WTC11 (cell line): ENCODE results near the gene C1orf35. TPM values are rescaled to one million over a fixed set of nuclear protein-coding genes. Genes with fewer than 3 reads are reported as not detected.

Source experiments
- GRHL2 ChIP-seq: fragments of 250-450 bp; sonication (Bioruptor Pico); IDR thresholded peaks from 2 replicates; pipeline ENCODE4 v1.8.0; 2022; ENCODE audit warnings: mild to moderate bottlenecking, moderate library complexity; ENCODE audit not compliant: insufficient replicate concordance, severe bottlenecking
- GTF2I ChIP-seq: fragments of 250-450 bp; sonication (Bioruptor Pico); conservative IDR thresholded peaks from 2 replicates; pipeline ENCODE4 v1.4.0; 2021; ENCODE audit warnings: mild to moderate bottlenecking
- MYBL2 ChIP-seq: sonication (generic); formaldehyde crosslinking; IDR thresholded peaks from 2 replicates; pipeline ENCODE4 v1.8.1; 2023; ENCODE audit warnings: mild to moderate bottlenecking, moderate library complexity, missing genetic modification reagents
- NFE2L1 ChIP-seq: sonication (generic); formaldehyde crosslinking; IDR thresholded peaks from 2 replicates; pipeline ENCODE4 v1.8.1; 2023; ENCODE audit warnings: missing genetic modification reagents
- NR1H2 ChIP-seq: sonication (generic); formaldehyde crosslinking; IDR thresholded peaks from 2 replicates; pipeline ENCODE4 v1.9.0; 2021; ENCODE audit warnings: mild to moderate bottlenecking, moderate library complexity, missing genetic modification reagents
- NR2C2 ChIP-seq: sonication (generic); formaldehyde crosslinking; IDR thresholded peaks from 2 replicates; pipeline ENCODE4 v1.8.0; 2022; ENCODE audit warnings: mild to moderate bottlenecking, missing genetic modification reagents
- RORB ChIP-seq: fragments of 250-450 bp; sonication (Bioruptor Pico); IDR thresholded peaks from 2 replicates; pipeline ENCODE4 v1.9.0; 2021; ENCODE audit warnings: mild to moderate bottlenecking
- SMAD4 ChIP-seq: sonication (generic); formaldehyde crosslinking; IDR thresholded peaks from 2 replicates; pipeline ENCODE4 v1.8.0; 2022; ENCODE audit warnings: mild to moderate bottlenecking, missing genetic modification reagents
- TP53 ChIP-seq: sonication (generic); formaldehyde crosslinking; IDR thresholded peaks from 2 replicates; pipeline ENCODE4 v1.8.1; 2023; ENCODE audit warnings: mild to moderate bottlenecking, missing genetic modification reagents
- ZNF121 ChIP-seq: sonication (generic); formaldehyde crosslinking; IDR thresholded peaks from 2 replicates; pipeline ENCODE4 v1.8.0; 2023; ENCODE audit warnings: missing genetic modification reagents
- ZNF138 ChIP-seq: sonication (generic); formaldehyde crosslinking; conservative IDR thresholded peaks from 2 replicates; pipeline ENCODE4 v1.8.1; 2022; ENCODE audit warnings: mild to moderate bottlenecking, moderate library complexity, missing genetic modification reagents
- ZNF219 ChIP-seq: sonication (generic); formaldehyde crosslinking; IDR thresholded peaks from 2 replicates; pipeline ENCODE4 v1.8.0; 2023; ENCODE audit warnings: missing genetic modification reagents, mild to moderate bottlenecking, borderline replicate concordance
- total RNA-seq: library from RNA; stranded (reverse); gene quantifications from 3 replicates; pipeline ENCODE4 v1.2.3, GENCODE V29; 2021
- TF ChIP-seq, protein P1 (sequence below): fragments of 250-450 bp; sonication (Bioruptor Pico); IDR thresholded peaks from 2 replicates; pipeline ENCODE4 v1.9.0; 2021; ENCODE audit warnings: mild to moderate bottlenecking
- TF ChIP-seq, protein P2 (sequence below): sonication (generic); formaldehyde crosslinking; IDR thresholded peaks from 2 replicates; pipeline ENCODE4 v1.8.1; 2023; ENCODE audit warnings: mild to moderate bottlenecking, missing genetic modification reagents
- TF ChIP-seq, protein P3 (sequence below): sonication (generic); formaldehyde crosslinking; IDR thresholded peaks from 2 replicates; pipeline ENCODE4 v1.8.1; 2023; ENCODE audit warnings: mild to moderate bottlenecking, missing genetic modification reagents, borderline replicate concordance
- TF ChIP-seq, protein P4 (sequence below): sonication (generic); formaldehyde crosslinking; conservative IDR thresholded peaks from 2 replicates; pipeline ENCODE4 v1.8.1; 2022; ENCODE audit warnings: mild to moderate bottlenecking, missing genetic modification reagents
- TF ChIP-seq, protein P5 (sequence below): sonication (generic); formaldehyde crosslinking; IDR thresholded peaks from 2 replicates; pipeline ENCODE4 v1.8.0; 2022; ENCODE audit warnings: mild to moderate bottlenecking, missing genetic modification reagents
- TF ChIP-seq, protein P6 (sequence below): sonication (generic); formaldehyde crosslinking; IDR thresholded peaks from 2 replicates; pipeline ENCODE4 v1.8.0; 2023; ENCODE audit warnings: missing genetic modification reagents, mild to moderate bottlenecking, borderline replicate concordance
- TF ChIP-seq, protein P7 (sequence below): sonication (generic); formaldehyde crosslinking; IDR thresholded peaks from 2 replicates; pipeline ENCODE4 v1.8.1; 2023; ENCODE audit warnings: mild to moderate bottlenecking, moderate library complexity, missing genetic modification reagents
- TF ChIP-seq, protein P8 (sequence below): fragments of 250-450 bp; sonication (Bioruptor Pico); IDR thresholded peaks from 2 replicates; pipeline ENCODE4 v1.8.0; 2021; ENCODE audit warnings: mild to moderate bottlenecking

Gene C1orf35
- total RNA-seq, 1 experiment from 2014 or later = 33.8 TPM

DNA sequence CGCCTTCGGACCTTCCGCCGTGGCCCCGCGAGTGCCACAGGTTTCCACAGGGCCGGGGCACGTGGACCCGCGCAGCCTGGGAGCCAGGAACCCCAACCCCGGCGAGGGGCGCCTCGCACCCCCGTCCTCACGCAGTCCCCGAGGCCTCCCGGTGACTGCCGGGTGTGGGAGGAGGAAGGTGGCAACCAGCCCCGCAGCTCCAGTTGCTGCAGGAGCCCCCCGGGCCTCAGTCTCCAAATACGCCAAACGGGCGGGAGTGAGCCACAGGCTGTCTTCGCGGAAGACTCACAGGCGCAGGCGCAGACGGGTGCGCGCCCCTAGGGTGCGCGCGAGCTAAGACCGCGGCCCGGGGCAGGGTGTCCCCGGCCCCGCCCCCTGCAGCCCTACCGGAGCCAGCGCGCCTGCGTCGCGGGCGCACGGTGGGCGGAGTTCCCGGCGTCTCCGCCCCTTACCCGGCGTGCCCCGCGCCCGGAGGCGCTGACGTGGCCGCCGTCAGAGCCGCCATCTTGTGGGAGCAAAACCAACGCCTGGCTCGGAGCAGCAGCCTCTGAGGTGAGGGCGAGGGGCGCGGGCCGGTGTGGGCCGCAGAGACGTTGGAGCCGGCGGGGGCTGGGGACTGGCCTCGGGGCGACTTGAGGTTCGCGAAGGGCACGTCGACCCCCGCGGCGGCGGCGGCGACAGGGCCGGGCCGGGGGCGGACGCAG, 20.8 kb downstream of the C1orf35 start, which contains the start of gene ARF1 (continued):
- TF ChIP-seq, protein P1, sequence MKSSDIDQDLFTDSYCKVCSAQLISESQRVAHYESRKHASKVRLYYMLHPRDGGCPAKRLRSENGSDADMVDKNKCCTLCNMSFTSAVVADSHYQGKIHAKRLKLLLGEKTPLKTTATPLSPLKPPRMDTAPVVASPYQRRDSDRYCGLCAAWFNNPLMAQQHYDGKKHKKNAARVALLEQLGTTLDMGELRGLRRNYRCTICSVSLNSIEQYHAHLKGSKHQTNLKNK (CRISPR knock-in tag) = no peak
- TF ChIP-seq, protein P2, sequence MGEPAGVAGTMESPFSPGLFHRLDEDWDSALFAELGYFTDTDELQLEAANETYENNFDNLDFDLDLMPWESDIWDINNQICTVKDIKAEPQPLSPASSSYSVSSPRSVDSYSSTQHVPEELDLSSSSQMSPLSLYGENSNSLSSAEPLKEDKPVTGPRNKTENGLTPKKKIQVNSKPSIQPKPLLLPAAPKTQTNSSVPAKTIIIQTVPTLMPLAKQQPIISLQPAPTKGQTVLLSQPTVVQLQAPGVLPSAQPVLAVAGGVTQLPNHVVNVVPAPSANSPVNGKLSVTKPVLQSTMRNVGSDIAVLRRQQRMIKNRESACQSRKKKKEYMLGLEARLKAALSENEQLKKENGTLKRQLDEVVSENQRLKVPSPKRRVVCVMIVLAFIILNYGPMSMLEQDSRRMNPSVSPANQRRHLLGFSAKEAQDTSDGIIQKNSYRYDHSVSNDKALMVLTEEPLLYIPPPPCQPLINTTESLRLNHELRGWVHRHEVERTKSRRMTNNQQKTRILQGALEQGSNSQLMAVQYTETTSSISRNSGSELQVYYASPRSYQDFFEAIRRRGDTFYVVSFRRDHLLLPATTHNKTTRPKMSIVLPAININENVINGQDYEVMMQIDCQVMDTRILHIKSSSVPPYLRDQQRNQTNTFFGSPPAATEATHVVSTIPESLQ (CRISPR knock-in tag) = no peak
- TF ChIP-seq ZNF219 (CRISPR knock-in tag) (no peak), MYBL2 (CRISPR knock-in tag) (0 out of 2 replicates have a peak, but pooled peaks have one; percentile 14), ZNF138 (CRISPR knock-in tag) (no peak), GRHL2 (CRISPR knock-in tag) (no peak), RORB (CRISPR knock-in tag) (no peak), NR1H2 (no peak), SMAD4 (peak; percentile 40; the same call in 1 of the 2 replicates), GTF2I (CRISPR knock-in tag) (peak; percentile 90), NR2C2 (CRISPR knock-in tag) (no peak), NFE2L1 (CRISPR knock-in tag) (0 out of 2 replicates have a peak, but pooled peaks have one; percentile 48), ZNF121 (CRISPR knock-in tag) (no peak), TP53 (no peak; the same call in 1 of the 2 replicates)
- TF ChIP-seq, protein P3, sequence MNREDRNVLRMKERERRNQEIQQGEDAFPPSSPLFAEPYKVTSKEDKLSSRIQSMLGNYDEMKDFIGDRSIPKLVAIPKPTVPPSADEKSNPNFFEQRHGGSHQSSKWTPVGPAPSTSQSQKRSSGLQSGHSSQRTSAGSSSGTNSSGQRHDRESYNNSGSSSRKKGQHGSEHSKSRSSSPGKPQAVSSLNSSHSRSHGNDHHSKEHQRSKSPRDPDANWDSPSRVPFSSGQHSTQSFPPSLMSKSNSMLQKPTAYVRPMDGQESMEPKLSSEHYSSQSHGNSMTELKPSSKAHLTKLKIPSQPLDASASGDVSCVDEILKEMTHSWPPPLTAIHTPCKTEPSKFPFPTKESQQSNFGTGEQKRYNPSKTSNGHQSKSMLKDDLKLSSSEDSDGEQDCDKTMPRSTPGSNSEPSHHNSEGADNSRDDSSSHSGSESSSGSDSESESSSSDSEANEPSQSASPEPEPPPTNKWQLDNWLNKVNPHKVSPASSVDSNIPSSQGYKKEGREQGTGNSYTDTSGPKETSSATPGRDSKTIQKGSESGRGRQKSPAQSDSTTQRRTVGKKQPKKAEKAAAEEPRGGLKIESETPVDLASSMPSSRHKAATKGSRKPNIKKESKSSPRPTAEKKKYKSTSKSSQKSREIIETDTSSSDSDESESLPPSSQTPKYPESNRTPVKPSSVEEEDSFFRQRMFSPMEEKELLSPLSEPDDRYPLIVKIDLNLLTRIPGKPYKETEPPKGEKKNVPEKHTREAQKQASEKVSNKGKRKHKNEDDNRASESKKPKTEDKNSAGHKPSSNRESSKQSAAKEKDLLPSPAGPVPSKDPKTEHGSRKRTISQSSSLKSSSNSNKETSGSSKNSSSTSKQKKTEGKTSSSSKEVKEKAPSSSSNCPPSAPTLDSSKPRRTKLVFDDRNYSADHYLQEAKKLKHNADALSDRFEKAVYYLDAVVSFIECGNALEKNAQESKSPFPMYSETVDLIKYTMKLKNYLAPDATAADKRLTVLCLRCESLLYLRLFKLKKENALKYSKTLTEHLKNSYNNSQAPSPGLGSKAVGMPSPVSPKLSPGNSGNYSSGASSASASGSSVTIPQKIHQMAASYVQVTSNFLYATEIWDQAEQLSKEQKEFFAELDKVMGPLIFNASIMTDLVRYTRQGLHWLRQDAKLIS = no peak
- TF ChIP-seq, protein P4, sequence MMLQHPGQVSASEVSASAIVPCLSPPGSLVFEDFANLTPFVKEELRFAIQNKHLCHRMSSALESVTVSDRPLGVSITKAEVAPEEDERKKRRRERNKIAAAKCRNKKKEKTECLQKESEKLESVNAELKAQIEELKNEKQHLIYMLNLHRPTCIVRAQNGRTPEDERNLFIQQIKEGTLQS = no peak
- TF ChIP-seq, protein P5, sequence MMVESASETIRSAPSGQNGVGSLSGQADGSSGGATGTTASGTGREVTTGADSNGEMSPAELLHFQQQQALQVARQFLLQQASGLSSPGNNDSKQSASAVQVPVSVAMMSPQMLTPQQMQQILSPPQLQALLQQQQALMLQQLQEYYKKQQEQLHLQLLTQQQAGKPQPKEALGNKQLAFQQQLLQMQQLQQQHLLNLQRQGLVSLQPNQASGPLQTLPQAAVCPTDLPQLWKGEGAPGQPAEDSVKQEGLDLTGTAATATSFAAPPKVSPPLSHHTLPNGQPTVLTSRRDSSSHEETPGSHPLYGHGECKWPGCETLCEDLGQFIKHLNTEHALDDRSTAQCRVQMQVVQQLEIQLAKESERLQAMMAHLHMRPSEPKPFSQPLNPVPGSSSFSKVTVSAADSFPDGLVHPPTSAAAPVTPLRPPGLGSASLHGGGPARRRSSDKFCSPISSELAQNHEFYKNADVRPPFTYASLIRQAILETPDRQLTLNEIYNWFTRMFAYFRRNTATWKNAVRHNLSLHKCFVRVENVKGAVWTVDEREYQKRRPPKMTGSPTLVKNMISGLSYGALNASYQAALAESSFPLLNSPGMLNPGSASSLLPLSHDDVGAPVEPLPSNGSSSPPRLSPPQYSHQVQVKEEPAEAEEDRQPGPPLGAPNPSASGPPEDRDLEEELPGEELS (CRISPR knock-in tag) = peak; percentile 58; the same call in 1 of the 2 replicates
- TF ChIP-seq, protein P6, sequence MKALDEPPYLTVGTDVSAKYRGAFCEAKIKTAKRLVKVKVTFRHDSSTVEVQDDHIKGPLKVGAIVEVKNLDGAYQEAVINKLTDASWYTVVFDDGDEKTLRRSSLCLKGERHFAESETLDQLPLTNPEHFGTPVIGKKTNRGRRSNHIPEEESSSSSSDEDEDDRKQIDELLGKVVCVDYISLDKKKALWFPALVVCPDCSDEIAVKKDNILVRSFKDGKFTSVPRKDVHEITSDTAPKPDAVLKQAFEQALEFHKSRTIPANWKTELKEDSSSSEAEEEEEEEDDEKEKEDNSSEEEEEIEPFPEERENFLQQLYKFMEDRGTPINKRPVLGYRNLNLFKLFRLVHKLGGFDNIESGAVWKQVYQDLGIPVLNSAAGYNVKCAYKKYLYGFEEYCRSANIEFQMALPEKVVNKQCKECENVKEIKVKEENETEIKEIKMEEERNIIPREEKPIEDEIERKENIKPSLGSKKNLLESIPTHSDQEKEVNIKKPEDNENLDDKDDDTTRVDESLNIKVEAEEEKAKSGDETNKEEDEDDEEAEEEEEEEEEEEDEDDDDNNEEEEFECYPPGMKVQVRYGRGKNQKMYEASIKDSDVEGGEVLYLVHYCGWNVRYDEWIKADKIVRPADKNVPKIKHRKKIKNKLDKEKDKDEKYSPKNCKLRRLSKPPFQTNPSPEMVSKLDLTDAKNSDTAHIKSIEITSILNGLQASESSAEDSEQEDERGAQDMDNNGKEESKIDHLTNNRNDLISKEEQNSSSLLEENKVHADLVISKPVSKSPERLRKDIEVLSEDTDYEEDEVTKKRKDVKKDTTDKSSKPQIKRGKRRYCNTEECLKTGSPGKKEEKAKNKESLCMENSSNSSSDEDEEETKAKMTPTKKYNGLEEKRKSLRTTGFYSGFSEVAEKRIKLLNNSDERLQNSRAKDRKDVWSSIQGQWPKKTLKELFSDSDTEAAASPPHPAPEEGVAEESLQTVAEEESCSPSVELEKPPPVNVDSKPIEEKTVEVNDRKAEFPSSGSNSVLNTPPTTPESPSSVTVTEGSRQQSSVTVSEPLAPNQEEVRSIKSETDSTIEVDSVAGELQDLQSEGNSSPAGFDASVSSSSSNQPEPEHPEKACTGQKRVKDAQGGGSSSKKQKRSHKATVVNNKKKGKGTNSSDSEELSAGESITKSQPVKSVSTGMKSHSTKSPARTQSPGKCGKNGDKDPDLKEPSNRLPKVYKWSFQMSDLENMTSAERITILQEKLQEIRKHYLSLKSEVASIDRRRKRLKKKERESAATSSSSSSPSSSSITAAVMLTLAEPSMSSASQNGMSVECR (CRISPR knock-in tag) = no peak; the same call in 1 of the 2 replicates
- TF ChIP-seq, protein P7, sequence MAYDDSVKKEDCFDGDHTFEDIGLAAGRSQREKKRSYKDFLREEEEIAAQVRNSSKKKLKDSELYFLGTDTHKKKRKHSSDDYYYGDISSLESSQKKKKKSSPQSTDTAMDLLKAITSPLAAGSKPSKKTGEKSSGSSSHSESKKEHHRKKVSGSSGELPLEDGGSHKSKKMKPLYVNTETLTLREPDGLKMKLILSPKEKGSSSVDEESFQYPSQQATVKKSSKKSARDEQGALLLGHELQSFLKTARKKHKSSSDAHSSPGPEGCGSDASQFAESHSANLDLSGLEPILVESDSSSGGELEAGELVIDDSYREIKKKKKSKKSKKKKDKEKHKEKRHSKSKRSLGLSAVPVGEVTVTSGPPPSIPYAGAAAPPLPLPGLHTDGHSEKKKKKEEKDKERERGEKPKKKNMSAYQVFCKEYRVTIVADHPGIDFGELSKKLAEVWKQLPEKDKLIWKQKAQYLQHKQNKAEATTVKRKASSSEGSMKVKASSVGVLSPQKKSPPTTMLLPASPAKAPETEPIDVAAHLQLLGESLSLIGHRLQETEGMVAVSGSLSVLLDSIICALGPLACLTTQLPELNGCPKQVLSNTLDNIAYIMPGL (CRISPR knock-in tag) = peak; percentile 52; the same call in 1 of the 2 replicates
- TF ChIP-seq, protein P8, sequence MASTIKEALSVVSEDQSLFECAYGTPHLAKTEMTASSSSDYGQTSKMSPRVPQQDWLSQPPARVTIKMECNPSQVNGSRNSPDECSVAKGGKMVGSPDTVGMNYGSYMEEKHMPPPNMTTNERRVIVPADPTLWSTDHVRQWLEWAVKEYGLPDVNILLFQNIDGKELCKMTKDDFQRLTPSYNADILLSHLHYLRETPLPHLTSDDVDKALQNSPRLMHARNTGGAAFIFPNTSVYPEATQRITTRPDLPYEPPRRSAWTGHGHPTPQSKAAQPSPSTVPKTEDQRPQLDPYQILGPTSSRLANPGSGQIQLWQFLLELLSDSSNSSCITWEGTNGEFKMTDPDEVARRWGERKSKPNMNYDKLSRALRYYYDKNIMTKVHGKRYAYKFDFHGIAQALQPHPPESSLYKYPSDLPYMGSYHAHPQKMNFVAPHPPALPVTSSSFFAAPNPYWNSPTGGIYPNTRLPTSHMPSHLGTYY (CRISPR knock-in tag) = no peak
